HG03565 (cell line): ENCODE results near the gene ABHD12.
A peak's percentile ranks its signal among the peaks of the same experiment; 100 is the strongest.

Source experiments
- ATAC-seq: cut with Tn5 transposase; IDR thresholded peaks from one replicate; pipeline ENCODE4 v1.9.1; 2021; ENCODE audit warnings: mild to moderate bottlenecking, moderate library complexity; ENCODE audit not compliant: unreplicated experiment

Gene ABHD12

DNA sequence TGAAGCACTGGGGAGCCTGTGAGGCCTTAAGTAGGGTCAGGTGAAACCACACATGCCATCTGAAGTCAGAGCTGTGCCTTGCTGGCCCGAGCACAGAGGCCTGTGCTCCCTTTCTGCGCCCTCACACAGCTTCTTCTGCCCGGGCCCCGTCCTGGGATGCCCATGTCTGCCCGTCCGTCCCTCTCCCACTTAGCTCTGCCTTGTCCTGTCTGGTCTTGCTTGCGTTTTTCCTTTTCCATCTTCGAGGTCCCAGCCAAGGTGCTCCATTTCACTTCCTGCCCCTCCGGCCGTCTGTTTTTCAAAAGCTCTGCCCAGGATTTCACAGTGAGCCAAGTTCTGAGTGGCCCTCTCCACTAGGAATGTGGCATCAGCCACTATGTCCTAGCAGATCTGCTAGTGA is 97.1 kb downstream of the ABHD12 start:
- no peak for ATAC-seq

DNA sequence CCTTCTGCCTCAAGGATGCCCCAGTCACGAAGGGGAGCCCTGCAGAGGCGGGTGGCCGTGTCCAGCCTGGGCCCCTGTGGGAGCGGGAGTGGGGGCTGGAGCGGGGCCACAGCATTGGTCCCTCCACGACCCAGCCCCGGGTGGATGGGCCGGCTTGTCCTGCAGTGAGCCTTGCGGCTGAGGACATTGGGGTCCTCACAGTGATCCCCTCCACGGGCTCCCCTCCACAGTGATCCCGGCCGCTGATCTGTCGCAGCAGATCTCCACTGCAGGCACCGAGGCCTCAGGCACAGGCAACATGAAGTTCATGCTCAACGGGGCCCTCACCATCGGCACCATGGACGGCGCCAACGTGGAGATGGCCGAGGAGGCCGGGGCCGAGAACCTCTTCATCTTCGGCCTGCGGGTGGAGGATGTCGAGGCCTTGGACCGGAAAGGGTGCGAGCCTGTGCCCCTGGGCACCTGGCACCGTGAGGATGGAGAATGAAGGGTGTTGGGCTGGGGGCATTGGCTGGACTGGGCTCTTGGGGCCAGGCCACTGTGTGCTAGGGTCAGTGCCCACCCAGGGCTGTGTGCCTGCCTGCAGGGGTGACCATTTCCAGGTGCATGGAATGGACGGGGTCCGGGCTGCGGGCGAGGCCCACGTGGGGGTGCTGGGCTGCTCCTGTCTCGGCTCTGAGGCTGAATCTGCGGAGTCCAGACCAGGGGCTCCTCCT is 98.3 kb downstream of the ABHD12 start:
- ATAC-seq, result no peak

DNA sequence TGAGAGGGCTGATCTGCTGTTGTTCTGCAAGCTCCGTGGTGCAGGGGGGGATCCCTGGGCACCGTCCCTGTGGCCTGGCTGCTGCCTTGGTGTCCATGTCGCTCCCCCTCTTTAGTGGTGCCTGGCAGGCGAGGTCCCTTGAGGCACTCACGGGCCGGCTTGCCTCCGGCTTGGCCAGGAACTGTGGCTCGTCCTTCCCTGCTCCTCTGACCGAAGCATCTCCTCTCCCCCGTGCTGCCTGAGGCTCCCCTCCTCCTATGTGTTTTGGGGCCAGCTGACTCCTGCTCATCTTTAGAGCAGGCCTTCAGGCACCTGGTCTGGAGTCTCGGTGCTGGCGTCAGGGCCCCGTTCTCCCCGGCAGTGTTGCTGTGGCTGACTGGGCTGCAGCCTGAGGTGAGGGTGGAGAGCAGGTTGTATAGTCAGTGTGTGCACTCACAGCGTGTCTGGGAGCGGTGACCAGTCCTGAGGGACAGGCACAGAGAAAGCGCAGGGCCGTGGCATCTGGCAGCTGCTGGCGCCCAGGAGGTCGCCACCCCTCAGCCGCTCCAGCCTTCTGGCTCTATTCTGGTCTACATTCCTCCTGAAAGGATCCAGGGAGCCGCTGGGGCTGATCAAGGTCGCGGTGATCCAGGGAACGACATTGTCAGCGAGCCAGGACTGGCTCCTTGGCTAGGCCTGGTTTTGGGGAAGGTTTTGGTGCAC is 99.1 kb downstream of the ABHD12 start:
- no peak for ATAC-seq

DNA sequence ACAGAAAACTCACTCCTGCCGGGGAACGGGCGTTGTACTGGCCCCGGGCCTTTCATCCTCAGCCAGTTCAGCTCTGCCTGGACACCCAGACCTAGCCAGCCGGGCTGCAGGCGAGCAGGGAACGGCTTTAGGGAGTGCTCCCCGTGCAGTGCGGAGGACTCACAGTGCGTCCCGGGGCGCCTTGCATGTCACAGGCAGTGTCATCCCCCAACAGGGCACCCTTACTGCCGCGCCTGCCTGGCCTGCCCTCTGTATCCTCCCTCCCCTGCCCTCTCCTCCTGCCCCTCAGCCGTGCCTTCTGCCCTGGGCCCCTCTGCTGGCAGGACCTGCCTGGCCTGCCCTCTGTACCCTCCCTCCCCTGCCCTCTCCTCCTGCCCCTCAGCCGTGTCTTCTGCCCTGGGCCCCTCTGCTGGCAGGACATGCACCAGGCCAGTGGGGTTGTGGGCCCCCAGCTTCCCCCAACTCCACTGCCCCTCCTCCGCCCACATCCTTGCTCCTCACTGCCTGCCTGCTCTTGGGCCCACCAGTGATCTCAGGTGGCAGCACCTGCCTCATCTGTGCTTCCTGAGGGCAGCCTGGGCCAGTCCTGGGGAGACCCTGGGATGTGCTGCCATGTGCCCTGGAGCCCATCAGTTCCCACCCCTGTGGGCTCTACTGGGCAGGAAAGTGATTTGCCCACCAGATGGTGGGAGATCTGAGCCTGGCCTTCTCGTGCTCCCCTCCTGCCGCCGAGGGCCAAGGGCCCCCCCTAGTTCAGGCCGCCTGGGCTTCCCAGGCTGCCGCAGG is 99.8 kb downstream of the ABHD12 start:
- no peak for ATAC-seq

DNA sequence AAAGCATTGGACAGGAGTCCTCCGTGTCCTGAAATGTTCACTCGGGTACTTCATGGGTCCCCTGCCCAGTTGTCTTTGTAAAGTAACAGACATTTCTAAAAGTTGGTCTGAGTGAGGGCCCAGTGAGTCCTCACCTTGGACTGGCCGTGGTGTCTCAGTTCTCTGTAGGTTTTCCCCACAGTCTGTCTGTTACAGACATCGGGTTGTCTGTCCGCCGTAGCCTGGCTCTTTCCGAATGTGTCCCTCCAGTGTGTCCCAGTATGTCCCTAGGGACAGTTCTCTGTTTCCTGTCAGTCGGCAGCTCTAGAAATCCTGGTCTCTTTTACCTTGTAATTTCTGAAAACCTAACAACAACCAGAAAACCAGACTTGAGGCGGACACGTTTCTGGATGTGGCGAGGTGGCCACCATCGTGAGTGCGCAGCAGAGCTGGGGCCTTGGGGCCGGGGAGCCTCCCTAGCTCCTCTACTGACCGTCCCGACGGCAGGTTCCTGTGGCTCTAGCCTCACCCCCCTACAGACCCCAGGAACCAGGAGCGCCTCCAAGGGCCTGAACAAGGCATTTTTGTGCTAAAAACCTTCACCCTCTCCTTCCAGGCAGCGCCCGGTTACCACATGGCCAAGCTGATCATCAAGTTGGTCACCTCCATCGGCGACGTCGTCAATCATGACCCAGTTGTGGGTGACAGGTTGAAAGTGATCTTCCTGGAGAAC is 100.6 kb downstream of the ABHD12 start:
- no peak for ATAC-seq

DNA sequence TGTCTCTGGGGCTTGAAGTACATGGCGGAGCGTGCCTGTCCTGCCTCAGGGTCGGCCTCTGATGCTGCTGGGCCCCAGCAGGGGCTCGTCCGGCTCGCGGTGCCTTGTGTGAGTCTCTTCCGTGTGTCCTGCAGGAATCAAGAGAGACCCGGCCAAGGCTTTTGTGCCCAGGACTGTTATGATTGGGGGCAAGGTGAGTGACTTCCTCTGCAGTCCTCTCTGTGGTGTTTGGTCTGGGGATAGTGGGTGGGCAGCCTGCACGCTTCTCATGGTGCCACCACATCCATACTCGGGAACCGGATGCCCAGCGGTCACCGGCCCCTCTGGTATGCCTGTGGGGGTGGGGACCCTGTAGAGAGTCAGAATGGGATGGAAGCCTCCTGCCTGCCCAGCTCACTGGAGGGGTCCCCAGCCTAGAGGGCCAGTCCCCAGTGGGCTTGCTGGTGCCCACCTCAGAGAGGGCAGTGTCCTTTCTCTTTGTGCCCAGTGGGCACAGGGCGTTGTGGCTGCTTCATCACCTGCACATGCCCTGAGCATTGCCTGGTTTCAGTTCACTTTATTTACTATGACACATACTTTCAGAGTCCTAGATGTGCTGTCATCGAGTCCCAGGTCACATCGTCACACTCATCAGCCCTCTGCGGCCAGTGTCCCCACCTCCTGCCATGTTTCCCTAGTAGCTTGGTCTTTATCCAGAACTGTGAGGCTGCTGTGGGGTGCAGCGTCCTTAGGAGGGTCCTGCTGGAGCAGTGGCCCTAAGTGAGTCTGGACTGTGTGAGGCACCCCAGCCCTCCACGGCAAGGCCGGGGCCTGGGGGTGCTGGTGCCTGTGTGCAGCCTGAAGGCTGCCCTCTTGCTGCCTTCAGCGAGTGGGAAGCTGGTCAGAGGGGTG is 102.1 kb downstream of the ABHD12 start:
- ATAC-seq, result peak; percentile 95

DNA sequence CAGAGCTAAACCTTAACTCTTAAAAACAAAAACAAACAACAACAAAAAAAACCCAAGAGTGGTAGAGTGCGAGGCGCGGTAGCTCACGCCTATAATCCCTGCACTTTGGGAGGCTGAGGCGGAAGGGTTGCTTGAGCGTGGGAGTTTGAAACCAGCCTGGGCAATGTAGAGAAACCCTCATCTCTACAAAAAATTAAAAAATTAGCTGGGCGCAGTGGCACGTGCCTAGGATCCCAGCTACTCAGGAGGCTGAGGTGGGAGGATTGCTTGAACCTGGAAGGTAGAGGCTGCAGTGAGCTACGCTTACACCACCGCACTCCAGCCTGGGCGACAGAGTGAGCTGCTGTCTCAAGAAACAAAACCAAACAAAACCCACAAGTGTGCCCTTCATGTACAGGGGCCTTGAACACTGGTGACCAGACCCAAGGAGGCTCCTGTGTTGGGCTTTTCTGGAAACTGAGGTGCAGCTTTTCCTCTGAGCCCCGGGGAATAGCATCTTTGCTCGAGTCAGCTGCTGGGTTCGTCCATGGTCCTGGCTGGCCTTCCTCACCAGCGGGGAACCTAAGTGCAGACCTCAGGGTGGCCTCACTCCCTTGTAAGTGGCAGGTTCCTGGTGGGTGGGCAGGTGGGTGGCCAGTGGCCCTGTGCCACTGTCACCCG is 102.9 kb downstream of the ABHD12 start:
- no peak for ATAC-seq

DNA sequence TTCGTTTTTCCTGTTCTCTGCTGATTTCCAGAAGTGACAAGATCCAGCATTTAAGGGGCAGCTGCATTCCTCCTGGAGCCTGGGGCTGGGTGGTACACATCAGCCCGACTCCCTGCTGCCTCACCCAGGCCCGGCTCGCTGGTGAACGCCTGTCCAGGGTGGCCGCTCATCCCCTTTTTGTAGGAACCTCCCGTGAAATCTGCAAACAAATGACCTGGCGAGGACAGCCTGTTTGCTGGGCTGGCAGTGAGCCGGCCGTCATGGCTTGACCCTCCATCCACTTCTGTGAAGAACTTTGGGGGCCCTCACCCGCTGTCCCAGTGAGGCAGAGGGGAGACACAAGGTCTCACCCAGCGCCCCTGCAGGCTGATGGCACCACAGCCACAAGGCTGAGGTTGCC is 103.7 kb downstream of the ABHD12 start:
- ATAC-seq, result no peak

DNA sequence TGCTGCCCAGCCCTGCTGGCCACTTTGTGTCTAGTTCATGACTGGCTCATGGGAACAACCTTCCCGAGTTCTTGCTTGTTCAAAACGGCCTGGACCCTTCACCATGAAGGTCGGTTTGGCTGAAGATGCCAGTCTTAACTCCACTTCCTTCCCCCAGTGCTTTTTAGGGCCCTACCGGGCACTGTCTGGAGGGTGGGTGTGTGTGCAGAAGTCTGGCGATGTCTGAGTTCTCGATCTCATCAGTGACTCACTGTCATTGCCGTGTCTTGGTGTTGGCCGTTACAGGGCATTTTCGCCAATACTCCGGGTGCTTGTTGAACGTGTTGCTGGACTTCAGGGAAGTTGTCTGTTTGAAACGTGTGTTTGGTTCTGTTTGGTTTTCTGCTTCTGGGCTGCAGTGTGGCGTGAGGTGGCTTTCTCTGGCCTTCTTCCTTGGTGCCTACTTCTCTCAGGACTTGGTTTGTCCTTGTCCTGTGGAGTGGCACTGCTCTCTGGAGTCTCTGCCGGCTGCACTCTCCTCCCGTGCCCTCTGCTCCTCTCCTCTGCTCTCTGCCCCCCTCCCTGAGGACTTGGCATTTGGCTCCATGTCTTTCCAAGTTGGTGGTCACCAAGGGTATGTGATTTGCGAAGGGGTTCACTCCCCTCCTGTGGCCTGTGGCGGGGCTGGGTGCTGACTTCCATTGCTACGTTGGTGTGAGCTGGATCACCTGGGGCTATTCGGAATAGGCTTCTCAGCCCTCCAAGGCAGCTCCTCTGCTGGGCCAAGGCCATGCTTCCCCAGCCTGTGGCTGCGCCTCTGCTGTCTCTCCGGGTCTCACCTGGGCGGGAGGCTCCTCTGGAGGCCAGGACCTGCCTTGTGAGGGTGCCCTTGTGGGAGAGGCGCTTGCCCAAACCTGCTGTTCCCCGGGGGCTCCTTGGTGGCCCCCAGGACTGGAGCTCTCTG is 104.5 kb downstream of the ABHD12 start:
- ATAC-seq, result no peak

DNA sequence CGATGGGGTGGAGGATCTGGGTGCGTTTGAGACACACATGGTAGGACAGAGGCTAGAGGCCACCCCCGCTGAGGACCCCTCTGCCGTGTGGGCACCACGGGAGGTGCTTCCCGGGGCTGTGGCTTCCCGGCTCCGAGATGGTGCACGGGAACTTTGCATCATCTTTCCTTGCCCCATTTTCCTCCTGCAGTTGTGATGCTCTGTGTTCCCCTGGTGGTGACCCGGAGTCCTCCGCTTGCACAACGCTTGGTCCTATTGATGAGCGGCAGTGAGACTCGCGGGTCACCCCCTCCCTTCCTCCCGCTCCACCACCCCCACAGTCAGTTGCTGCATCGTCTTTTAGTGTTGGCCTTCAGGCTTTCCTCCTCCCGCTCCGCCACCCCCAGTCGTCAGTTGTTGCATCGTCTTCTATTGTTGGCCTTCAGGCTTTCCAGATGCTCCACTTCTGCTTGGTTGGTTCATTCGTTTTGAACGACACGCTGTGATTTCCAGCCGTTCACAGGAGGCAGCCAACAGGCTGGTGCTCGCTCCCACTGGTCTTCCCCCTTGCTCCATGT is 105.5 kb downstream of the ABHD12 start:
- ATAC-seq, result no peak

DNA sequence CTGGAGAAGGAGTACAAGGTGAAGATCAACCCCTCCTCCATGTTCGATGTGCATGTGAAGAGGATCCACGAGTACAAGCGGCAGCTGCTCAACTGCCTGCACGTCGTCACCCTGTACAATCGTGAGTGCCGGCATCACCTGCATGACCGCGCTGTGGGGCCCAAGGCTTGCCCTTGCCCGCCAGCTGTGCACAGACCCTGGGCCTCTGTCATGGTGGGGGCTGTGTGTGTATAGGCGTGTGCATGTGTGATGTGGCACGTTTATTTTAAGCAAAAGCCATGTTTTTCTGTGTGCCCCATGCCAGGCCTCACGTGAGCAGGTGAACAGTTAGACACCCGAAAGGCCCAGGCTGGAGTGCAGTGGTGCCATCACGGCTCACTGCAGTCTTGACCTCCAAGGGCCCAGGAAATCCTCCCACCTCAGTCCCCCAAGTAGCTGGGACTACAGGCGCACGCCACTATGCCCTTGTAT is 106.5 kb downstream of the ABHD12 start:
- no peak for ATAC-seq

DNA sequence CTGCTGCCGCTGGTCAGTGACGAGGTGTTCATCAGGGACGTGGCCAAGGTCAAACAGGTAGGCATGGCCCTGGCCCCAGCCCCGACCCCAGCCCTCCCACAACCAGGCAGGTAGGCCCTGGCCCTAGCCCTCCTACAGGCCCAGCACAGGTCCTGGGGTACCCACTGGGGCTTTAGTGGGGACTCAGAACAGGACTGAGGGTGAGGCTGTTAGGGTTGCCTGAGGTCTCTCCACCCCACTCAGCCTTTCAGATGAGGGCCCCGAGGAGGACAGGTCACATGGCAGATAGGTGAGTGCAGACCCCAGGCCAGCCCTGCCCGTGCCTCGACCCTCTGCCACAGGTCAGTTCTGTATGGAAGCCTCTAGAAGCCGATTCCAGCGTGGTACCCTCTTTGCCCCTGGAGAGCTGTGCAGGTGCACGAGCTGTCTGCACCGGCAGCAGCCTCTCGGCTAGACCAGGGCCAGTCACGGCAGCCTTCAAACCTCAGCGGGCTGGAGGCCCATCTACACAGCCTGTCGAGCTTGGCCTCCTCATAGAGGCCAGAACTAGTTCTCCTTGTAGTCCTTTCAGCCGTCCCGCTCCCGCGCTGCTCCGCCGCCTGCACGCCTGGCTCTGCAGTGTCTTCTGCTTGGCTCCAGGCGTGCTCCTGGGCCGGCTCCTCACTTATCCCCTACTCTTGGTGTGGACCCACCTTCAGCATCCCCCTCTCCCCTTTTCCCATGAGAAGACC is 107.2 kb downstream of the ABHD12 start:
- ATAC-seq, result no peak

DNA sequence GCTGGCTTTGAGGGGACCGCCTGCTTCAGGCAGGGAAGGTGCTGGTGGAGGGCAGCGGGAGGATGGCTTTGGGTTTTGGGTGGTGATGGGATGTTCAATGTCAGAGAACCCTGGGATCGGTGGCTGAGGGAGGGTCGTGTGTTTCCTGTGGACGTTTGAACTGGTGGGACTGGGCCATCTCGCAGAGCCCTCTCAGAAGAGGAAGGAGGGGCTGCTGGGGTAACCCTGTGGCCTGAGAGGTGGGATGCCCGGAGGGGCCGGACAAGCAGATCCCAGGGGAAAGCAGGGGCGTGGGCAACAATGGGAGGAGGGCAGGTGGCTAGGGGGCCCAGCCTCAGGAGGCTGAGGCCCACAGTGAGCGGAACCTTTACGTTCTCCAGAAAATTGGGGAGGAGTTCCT is 107.8 kb downstream of the ABHD12 start:
- no peak for ATAC-seq

DNA sequence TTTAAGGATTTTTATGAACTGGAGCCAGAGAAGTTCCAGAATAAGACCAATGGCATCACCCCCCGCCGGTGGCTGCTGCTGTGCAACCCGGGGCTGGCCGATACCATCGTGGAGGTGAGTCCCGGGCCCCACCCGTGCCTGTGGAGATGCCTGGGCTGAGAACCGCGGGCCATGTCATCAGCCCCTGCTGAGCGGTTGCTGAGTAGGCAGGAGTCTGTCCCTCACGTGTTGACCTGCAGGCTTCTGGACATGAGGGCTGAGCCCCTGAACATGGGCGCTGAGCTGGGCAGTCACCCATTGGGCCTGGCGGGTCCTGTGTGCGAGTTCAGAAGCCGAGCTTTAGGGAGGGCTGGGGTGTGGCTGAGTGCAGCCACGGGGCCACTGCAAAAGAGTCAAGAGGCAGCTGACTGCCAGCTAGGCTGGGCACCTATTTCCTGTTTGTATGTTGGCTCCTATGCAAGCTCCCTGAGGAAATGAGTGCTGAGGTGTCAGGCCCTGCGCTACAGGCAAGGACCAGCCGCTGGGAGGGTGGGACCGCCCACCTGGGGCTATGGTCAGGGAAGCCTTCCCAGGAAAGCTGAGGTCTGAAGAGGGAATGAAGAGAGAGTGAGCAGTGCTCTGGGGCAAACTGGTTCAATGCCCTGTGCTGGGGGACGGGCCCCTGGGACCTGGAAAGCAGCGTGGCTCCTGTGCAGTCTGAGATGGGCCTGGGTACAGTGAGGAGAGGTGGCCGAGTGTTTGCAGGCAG is 108.4 kb downstream of the ABHD12 start:
- no peak for ATAC-seq

DNA sequence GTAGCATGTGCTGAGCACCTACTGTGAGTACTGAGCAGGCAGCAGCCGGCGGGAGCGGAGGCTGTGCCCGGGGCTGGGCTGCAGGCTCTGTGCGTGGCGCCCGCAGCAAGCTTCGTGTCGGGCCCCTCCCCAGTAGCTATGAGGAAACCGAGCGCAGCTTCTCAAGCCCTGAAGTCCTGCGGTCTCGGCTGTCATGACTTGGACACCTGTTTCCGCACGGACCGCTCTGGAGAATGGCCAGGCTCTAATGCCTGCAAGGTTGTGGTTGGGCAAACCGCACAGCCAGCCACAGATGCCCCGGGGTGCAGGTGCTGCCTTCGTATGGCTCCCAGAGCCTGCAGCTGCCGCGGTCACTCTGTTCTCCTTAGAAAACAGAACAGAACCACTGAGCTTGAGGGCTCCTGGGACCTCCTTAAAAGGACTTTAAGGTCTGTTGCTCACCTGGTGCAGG is 109.1 kb downstream of the ABHD12 start:
- no peak for ATAC-seq
